ENCODE measurements around the gene USP11. TPM values are rescaled to one million over a fixed set of nuclear protein-coding genes. Genes with fewer than 3 reads are reported as not detected.

Gene USP11
- total RNA-seq, 1 donor from 2014 or later: 42.2 TPM

DNA sequence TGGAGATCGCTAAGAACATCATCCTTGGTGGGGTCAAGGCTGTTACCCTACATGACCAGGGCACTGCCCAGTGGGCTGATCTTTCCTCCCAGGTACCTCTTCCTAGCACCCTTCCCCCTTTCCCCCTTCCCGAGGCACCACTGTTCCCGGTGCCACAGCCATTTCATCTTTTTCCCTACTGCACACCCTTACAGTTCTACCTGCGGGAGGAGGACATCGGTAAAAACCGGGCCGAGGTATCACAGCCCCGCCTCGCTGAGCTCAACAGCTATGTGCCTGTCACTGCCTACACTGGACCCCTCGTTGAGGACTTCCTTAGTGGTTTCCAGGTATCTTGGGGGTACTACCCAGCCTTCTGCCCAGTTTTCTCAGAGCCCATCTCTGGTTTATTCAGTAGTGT lies 33.5 kb upstream of the USP11 start:
- intact Hi-C loops (cut with micrococcal nuclease): loop anchor here (10.0 kb wide), 1 partner anchor 186 kb away; no protein-coding TSS in a partner anchor
- TF ChIP-seq, protein P1, sequence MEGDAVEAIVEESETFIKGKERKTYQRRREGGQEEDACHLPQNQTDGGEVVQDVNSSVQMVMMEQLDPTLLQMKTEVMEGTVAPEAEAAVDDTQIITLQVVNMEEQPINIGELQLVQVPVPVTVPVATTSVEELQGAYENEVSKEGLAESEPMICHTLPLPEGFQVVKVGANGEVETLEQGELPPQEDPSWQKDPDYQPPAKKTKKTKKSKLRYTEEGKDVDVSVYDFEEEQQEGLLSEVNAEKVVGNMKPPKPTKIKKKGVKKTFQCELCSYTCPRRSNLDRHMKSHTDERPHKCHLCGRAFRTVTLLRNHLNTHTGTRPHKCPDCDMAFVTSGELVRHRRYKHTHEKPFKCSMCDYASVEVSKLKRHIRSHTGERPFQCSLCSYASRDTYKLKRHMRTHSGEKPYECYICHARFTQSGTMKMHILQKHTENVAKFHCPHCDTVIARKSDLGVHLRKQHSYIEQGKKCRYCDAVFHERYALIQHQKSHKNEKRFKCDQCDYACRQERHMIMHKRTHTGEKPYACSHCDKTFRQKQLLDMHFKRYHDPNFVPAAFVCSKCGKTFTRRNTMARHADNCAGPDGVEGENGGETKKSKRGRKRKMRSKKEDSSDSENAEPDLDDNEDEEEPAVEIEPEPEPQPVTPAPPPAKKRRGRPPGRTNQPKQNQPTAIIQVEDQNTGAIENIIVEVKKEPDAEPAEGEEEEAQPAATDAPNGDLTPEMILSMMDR (IDR thresholded peaks at IDR 0.05; ENCODE audit: borderline replicate concordance): no peak
- no peak overlapping the region for H3K4me3 ChIP-seq
- no peak overlapping the region for H3K27ac ChIP-seq (replicated peaks)
- peaks cover 44% of the 10 kb centered on the region for H3K4me1 ChIP-seq
- H3K27me3 ChIP-seq (ENCODE audit: low read depth): no peaks in the 10 kb centered on the region
- DNase-seq: no peak
- no peaks in the 10 kb centered on the region for H3K9me3 ChIP-seq (replicated peaks)
- peaks cover 52% of the 10 kb centered on the region for H3K36me3 ChIP-seq

DNA sequence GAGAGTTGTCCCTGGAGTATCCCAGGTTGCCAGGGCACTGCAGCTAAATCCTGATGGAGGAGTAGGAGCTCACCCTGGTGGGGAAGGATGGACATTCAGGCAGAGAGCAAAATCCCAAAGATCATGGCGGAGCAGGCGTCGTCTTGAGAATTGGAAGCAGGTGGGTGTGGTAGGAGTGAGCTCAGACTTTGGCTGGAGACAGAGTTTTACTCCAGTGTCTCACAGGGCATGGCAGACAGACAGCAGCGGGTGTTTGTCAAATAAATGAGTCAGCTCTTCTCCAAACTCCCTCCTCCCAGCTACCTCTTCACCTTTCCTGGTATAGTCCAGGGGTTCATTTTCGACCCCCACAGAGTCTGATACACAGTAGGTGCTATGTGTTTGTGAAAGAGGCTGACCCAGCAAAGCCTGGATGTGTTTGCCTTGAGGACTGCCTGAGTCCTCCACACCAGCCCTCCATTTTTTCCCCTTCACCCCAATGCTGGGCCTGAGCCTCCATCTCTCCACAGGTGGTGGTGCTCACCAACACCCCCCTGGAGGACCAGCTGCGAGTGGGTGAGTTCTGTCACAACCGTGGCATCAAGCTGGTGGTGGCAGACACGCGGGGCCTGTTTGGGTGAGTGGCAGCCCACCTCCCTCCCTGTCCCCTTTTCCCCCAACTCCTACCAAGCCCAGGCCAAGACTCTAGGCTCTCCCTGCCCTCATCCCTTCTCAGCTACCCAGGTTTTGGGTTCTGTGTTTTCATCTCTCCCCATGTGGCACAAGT lies 32.2 kb upstream of the USP11 start:
- TF ChIP-seq, protein P1 (IDR thresholded peaks at IDR 0.05; ENCODE audit: borderline replicate concordance): peak; percentile 16
- peak; percentile 22 for DNase-seq
- no peaks in the 10 kb centered on the region for H3K27me3 ChIP-seq (ENCODE audit: low read depth)
- H3K36me3 ChIP-seq: peaks cover 63% of the 10 kb centered on the region
- H3K27ac ChIP-seq (replicated peaks): no peak overlapping the region
- intact Hi-C loops (cut with micrococcal nuclease): no loop called here
- H3K9me3 ChIP-seq (replicated peaks): no peaks in the 10 kb centered on the region
- peaks cover 32% of the 10 kb centered on the region for H3K4me1 ChIP-seq
- H3K4me3 ChIP-seq: no peak overlapping the region

DNA sequence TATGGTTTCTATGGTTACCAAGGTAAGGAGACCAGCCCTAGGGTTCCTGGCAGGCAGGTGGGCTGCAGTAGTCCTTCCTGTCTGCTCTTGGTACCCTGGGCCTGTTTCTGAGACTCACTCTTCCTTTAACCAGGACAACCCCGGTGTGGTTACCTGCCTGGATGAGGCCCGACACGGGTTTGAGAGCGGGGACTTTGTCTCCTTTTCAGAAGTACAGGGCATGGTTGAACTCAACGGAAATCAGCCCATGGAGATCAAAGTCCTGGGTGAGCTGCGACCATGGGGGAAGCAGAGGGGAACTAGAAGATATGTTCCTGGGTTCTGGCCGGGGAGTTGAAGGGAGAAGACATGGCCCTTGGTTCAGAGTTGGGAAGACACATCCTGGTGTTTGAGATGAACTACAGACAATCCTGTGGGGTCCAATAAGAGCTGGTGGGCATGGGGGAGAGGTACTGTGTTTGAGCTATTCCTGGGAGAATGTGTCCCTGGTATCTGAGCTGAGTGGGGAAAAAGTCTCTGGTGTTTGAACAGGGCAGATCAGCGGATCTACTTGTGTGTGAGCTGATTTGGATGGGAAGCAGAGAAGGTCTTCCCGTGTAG lies 31.4 kb upstream of the USP11 start:
- H3K27ac ChIP-seq (replicated peaks): no peak overlapping the region
- peaks cover 23% of the 10 kb centered on the region for H3K4me1 ChIP-seq
- H3K36me3 ChIP-seq: peaks cover 72% of the 10 kb centered on the region
- intact Hi-C loops (cut with micrococcal nuclease): no loop called here
- no peak overlapping the region for H3K4me3 ChIP-seq
- DNase-seq: no peak
- H3K9me3 ChIP-seq (replicated peaks): no peaks in the 10 kb centered on the region
- TF ChIP-seq, protein P1 (IDR thresholded peaks at IDR 0.05; ENCODE audit: borderline replicate concordance): no peak
- no peaks in the 10 kb centered on the region for H3K27me3 ChIP-seq (ENCODE audit: low read depth)

DNA sequence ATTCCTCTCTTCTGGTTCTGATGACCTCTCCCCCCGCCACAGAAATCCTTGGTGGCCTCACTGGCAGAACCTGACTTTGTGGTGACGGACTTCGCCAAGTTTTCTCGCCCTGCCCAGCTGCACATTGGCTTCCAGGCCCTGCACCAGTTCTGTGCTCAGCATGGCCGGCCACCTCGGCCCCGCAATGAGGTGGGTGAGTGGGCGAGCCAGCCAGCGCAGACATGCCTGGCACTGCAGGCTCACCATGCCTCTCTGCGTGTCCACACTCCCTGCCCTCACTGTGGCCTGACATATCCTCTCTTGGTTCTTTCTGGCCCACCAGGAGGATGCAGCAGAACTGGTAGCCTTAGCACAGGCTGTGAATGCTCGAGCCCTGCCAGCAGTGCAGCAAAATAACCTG lies 30.5 kb upstream of the USP11 start:
- TF ChIP-seq, protein P1 (IDR thresholded peaks at IDR 0.05; ENCODE audit: borderline replicate concordance): no peak
- no peaks in the 10 kb centered on the region for H3K9me3 ChIP-seq (replicated peaks)
- peaks cover 14% of the 10 kb centered on the region for H3K4me1 ChIP-seq
- intact Hi-C loops (cut with micrococcal nuclease): no loop called here
- no peaks in the 10 kb centered on the region for H3K27me3 ChIP-seq (ENCODE audit: low read depth)
- H3K27ac ChIP-seq (replicated peaks): no peak overlapping the region
- DNase-seq: no peak
- peaks cover 80% of the 10 kb centered on the region for H3K36me3 ChIP-seq
- no peak overlapping the region for H3K4me3 ChIP-seq

DNA sequence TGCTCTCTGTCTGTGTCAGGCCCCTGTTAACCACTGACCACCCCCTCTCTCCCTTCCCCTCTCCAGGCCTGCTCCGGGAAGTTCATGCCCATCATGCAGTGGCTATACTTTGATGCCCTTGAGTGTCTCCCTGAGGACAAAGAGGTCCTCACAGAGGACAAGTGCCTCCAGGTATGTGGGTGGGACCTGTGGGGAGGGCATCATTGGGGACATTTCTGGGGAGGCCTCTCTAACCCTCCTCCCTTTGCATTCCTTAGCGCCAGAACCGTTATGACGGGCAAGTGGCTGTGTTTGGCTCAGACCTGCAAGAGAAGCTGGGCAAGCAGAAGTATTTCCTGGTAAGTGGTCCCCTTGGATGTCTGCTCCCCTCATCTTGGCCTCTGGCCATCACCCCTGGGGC lies 29.9 kb upstream of the USP11 start:
- no peak for DNase-seq
- peaks cover 9% of the 10 kb centered on the region for H3K4me1 ChIP-seq
- H3K36me3 ChIP-seq: peaks cover 86% of the 10 kb centered on the region
- no peaks in the 10 kb centered on the region for H3K27me3 ChIP-seq (ENCODE audit: low read depth)
- intact Hi-C loops (cut with micrococcal nuclease): no loop called here
- TF ChIP-seq, protein P1 (IDR thresholded peaks at IDR 0.05; ENCODE audit: borderline replicate concordance): no peak
- H3K9me3 ChIP-seq (replicated peaks): no peaks in the 10 kb centered on the region
- H3K27ac ChIP-seq (replicated peaks): no peak overlapping the region
- H3K4me3 ChIP-seq: no peak overlapping the region
